Effector memory CD8-positive, alpha-beta T cell (primary cell): ENCODE data around the gene AHNAK.

Source experiments
- ATAC-seq: fragments of 150-1000 bp; cut with Tn5 transposase; replicated peaks from 2 replicates; pipeline ENCODE4 v1.10.0; 2021; ENCODE audit warnings: mild to moderate bottlenecking, moderate library complexity
- DNase-seq, 3 experiments: peaks; one replicate each; pipeline ENCODE4 v3.0.0; 2021
- H3K27ac Mint-ChIP-seq, 2 donors: one replicate each; pipeline ENCODE4 v1.8.0; 2022; ENCODE audit warnings: mild to moderate bottlenecking in 2 of 2, mixed read lengths in 2 of 2, moderate library complexity in 2 of 2
- H3K27me3 Mint-ChIP-seq, 2 donors: one replicate each; pipeline ENCODE4 v1.8.0; 2022; ENCODE audit warnings: mixed read lengths in 2 of 2
- H3K36me3 Mint-ChIP-seq: one replicate; pipeline ENCODE4 v1.8.0; 2022; ENCODE audit warnings: mild to moderate bottlenecking, moderate library complexity, mixed read lengths; ENCODE audit not compliant: insufficient read depth
- H3K4me1 Mint-ChIP-seq, 2 donors: one replicate each; pipeline ENCODE4 v1.8.0; 2022; ENCODE audit warnings: low read depth in 2 of 2, mixed read lengths in 2 of 2
- H3K4me3 Mint-ChIP-seq, 2 donors: one replicate each; pipeline ENCODE4 v1.8.0; 2022; ENCODE audit warnings: mild to moderate bottlenecking in 2 of 2, mixed read lengths in 2 of 2, moderate library complexity in 2 of 2
- H3K9me3 Mint-ChIP-seq, 2 donors: one replicate each; pipeline ENCODE4 v1.8.0; 2022; ENCODE audit warnings: mixed read lengths in 2 of 2

AHNAK gene

GRCh38 chr11:62439785-62440602 is 106.6 kb downstream of the AHNAK start:
- Mint-ChIP-seq H3K27me3 (peaks cover 0 to 5% of the 10 kb centered on the region in 2 donors), H3K4me1 (peaks cover 4 to 7% of the 10 kb centered on the region in 2 donors), H3K9me3 (no peaks in the 10 kb centered on the region), H3K4me3 (no peak overlapping the region), H3K36me3 (peaks cover 3% of the 10 kb centered on the region), H3K27ac (no peak overlapping the region)
- no peak for DNase-seq
- ATAC-seq: no peak

- Mint-ChIP-seq H3K9me3 (no peaks in the 10 kb centered on the region), H3K27ac (no peak overlapping the region), H3K4me3 (no peak overlapping the region), H3K36me3 (no peaks in the 10 kb centered on the region), H3K27me3 (peaks cover 0 to 4% of the 10 kb centered on the region in 2 donors), H3K4me1 (peaks cover 0 to 9% of the 10 kb centered on the region in 2 donors)
- DNase-seq (no peak), ATAC-seq (no peak)
Measured at GRCh38 chr11:62438641-62439040, 108.0 kb downstream of the AHNAK start.

DNA sequence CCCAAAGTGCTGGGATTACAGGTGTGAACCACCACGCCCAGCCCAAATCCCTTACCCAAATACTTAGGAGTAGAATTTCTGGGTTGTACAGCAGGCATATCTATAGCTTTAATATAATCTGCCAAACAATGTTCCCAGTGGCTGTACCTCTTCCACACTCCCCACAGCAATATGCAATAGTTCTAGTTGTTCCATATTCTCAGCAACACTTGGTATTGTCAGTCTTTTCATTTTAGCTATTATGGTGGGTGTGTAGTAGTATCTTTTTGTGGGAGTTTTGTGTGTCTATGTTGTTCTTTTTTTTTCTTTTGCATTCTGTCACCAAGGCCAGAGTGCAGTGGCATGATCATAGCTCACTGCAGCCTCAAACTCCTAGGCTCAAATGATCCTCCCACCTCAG is 109.0 kb downstream of the AHNAK start:
- Mint-ChIP-seq H3K4me1 (peaks cover 0 to 9% of the 10 kb centered on the region in 2 donors), H3K27me3 (no peaks in the 10 kb centered on the region)
- no peak for ATAC-seq

GRCh38 chr11:62435846-62436660 is 110.6 kb downstream of the AHNAK start:
- Mint-ChIP-seq H3K27me3 (no peaks in the 10 kb centered on the region), H3K4me1 (peaks cover 0 to 13% of the 10 kb centered on the region in 2 donors), H3K27ac (no peak overlapping the region), H3K36me3 (no peaks in the 10 kb centered on the region), H3K9me3 (no peaks in the 10 kb centered on the region), H3K4me3 (no peak overlapping the region)
- ATAC-seq (no peak), DNase-seq (no peak)

More for the DNA sequence above, 109.0 kb downstream of the AHNAK start:
- Mint-ChIP-seq H3K27ac (no peak overlapping the region), H3K9me3 (no peaks in the 10 kb centered on the region), H3K4me3 (no peak overlapping the region), H3K36me3 (no peaks in the 10 kb centered on the region)
- no peak for DNase-seq

DNA sequence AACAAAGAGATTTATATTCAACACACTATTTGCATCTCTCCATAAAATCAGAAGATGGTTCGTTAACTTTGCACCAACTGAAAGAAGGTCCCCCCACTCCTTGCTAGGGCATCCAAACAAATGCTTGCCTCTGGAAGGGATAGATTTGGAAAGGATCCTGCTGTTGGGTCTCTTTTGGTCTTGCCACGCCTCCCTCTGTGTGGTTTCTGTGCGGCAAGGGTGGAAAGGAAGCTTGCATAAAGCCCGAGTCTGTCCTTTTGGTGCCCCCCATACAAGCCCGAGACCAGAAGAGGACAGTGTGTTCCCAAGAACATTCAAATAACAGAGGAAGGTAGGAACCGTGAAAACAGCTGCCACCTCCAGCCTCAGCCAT is 112.7 kb downstream of the AHNAK start:
- Mint-ChIP-seq H3K4me3 (no peak overlapping the region), H3K4me1 (peaks cover 10 to 15% of the 10 kb centered on the region in 2 donors), H3K9me3 (no peaks in the 10 kb centered on the region), H3K27me3 (no peaks in the 10 kb centered on the region), H3K36me3 (no peaks in the 10 kb centered on the region), H3K27ac (no peak overlapping the region)
- DNase-seq (no peak), ATAC-seq (no peak)

GRCh38 chr11:62433141-62433903 is 113.3 kb downstream of the AHNAK start:
- peaks cover 10 to 18% of the 10 kb centered on the region in 2 donors for H3K4me1 Mint-ChIP-seq
- H3K36me3 Mint-ChIP-seq: no peaks in the 10 kb centered on the region
- H3K9me3 Mint-ChIP-seq: no peaks in the 10 kb centered on the region
- no peaks in the 10 kb centered on the region for H3K27me3 Mint-ChIP-seq
- no peak overlapping the region for H3K4me3 Mint-ChIP-seq
- H3K27ac Mint-ChIP-seq: no peak overlapping the region
- DNase-seq (no peak), ATAC-seq (no peak)

GRCh38 chr11:62432695-62433094 is 113.9 kb downstream of the AHNAK start:
- Mint-ChIP-seq H3K4me1 (peaks cover 13 to 20% of the 10 kb centered on the region in 2 donors), H3K9me3 (no peaks in the 10 kb centered on the region), H3K27ac (no peak overlapping the region), H3K4me3 (no peak overlapping the region), H3K27me3 (no peaks in the 10 kb centered on the region), H3K36me3 (no peaks in the 10 kb centered on the region)
- no peak for DNase-seq
- ATAC-seq: no peak

GRCh38 chr11:62431171-62431901 is 115.3 kb downstream of the AHNAK start:
- ATAC-seq (no peak), DNase-seq (no peak)
- H3K36me3 Mint-ChIP-seq: no peaks in the 10 kb centered on the region
- H3K4me1 Mint-ChIP-seq: peaks cover 21 to 27% of the 10 kb centered on the region in 2 donors
- no peak overlapping the region for H3K4me3 Mint-ChIP-seq
- no peak overlapping the region for H3K27ac Mint-ChIP-seq
- H3K27me3 Mint-ChIP-seq: no peaks in the 10 kb centered on the region
- no peaks in the 10 kb centered on the region for H3K9me3 Mint-ChIP-seq

- H3K27me3 Mint-ChIP-seq: no peaks in the 10 kb centered on the region
- peak overlapping the region in 1 of 2 donors; percentile 2 for H3K4me3 Mint-ChIP-seq
- H3K4me1 Mint-ChIP-seq: peaks cover 23 to 25% of the 10 kb centered on the region in 2 donors
Measured at GRCh38 chr11:62430425-62430824, 116.2 kb downstream of the AHNAK start.

DNA sequence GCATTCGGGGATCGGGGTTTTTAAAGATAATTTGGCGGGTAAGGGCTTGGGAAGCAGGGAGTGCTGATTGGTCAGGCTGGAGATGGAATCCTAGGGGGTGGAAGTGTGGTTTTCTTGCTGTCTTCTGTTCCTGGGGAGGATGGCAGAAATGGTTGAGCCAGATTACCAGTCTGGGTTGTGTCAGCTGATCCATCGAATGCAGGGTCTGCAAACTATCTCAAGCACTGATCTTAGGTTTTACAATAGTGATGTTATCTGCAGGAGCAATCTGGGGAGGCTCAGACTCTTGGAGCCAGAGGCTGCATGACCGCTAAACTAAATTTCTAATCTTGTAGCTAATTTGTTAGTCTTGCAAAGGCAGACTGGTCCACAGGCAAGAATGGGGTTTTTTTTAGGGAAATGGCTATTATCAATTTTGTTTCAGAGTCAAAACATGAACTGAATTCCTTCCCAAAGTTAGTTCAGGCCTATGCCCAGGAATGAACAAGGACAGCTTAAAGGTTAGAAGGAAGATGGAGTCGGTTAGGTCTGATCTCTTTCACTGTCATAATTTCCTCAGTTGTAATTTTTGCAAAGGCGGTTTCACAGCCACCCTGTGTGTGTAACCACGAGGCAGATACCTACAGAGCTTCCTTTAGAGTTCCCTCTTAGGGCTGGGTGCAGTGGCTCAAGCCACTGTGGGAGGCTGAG is 117.6 kb downstream of the AHNAK start:
- Mint-ChIP-seq H3K27me3 (no peaks in the 10 kb centered on the region), H3K4me3 (no peak overlapping the region), H3K4me1 (peaks cover 24 to 33% of the 10 kb centered on the region in 2 donors), H3K27ac (no peak overlapping the region), H3K9me3 (no peaks in the 10 kb centered on the region), H3K36me3 (peaks cover 7% of the 10 kb centered on the region)
- ATAC-seq: no peak
- DNase-seq: no peak

More at GRCh38 chr11:62430425-62430824, 116.2 kb downstream of the AHNAK start:
- no peaks in the 10 kb centered on the region for H3K36me3 Mint-ChIP-seq
- no peaks in the 10 kb centered on the region for H3K9me3 Mint-ChIP-seq
- ATAC-seq: no peak
- no peak for DNase-seq
- H3K27ac Mint-ChIP-seq: no peak overlapping the region

GRCh38 chr11:62427630-62428233 is 118.9 kb downstream of the AHNAK start:
- H3K4me3 Mint-ChIP-seq: peak overlapping the region in 1 of 2 donors; percentile 36
- H3K36me3 Mint-ChIP-seq: peaks cover 8% of the 10 kb centered on the region
- DNase-seq (no peak), ATAC-seq (no peak)
- H3K27ac Mint-ChIP-seq: peak overlapping the region; percentile 61 to 66
- H3K9me3 Mint-ChIP-seq: no peaks in the 10 kb centered on the region
- H3K4me1 Mint-ChIP-seq: peaks cover 24 to 34% of the 10 kb centered on the region in 2 donors
- peaks cover 0 to 11% of the 10 kb centered on the region in 2 donors for H3K27me3 Mint-ChIP-seq

GRCh38 chr11:62423012-62423411 is 123.6 kb downstream of the AHNAK start:
- peak overlapping the region in 1 of 2 donors; percentile 11 for H3K27ac Mint-ChIP-seq
- ATAC-seq: no peak
- H3K9me3 Mint-ChIP-seq: no peaks in the 10 kb centered on the region
- peaks cover 15 to 24% of the 10 kb centered on the region in 2 donors for H3K4me1 Mint-ChIP-seq
- H3K4me3 Mint-ChIP-seq: no peak overlapping the region
- DNase-seq: no peak
- peaks cover 0 to 11% of the 10 kb centered on the region in 2 donors for H3K27me3 Mint-ChIP-seq
- peaks cover 10% of the 10 kb centered on the region for H3K36me3 Mint-ChIP-seq
